SK-N-SH treated with all-trans-retinoic acid at 6 μM for 48 hours (cell line): Measurements from ENCODE around the gene STPG1.

Experiments used
- ATAC-seq: fragments of 200-7000 bp; cut with Tn5 transposase; 3 replicates; pipeline ENCODE4 v1.9.1; 2020; ENCODE audit warnings: mild to moderate bottlenecking, moderate library complexity
- ARNTL ChIP-seq: fragments of 450-650 bp; formaldehyde crosslinking; IDR thresholded peaks from 2 replicates; pipeline ENCODE4 v1.5.0; 2020; ENCODE audit warnings: low read depth, mild to moderate bottlenecking, moderate library complexity, borderline replicate concordance
- BACH2 ChIP-seq: fragments of 250-450 bp; sonication (Bioruptor Pico); IDR thresholded peaks from 2 replicates; pipeline ENCODE4 v1.9.0; 2021; ENCODE audit warnings: mild to moderate bottlenecking, borderline replicate concordance
- CREB5 ChIP-seq: fragments of 250-450 bp; sonication (Bioruptor Pico); IDR thresholded peaks from 2 replicates; pipeline ENCODE4 v1.5.1; 2020; ENCODE audit warnings: low read depth, mild to moderate bottlenecking, moderate library complexity
- CSDC2 ChIP-seq: fragments of 250-450 bp; sonication (Bioruptor Pico); IDR thresholded peaks from 2 replicates; pipeline ENCODE4 v1.5.0; 2020; ENCODE audit warnings: mild to moderate bottlenecking, moderate library complexity
- CSRNP3 ChIP-seq: fragments of 250-450 bp; sonication (Bioruptor Pico); IDR thresholded peaks from 2 replicates; pipeline ENCODE4 v1.5.1; 2021; ENCODE audit warnings: mild to moderate bottlenecking, moderate library complexity
- OSR1 ChIP-seq: fragments of 250-450 bp; sonication (Bioruptor Pico); IDR thresholded peaks from 2 replicates; pipeline ENCODE4 v1.8.0; 2022; ENCODE audit warnings: moderate library complexity, mild to moderate bottlenecking, inconsistent platforms
- PATZ1 ChIP-seq: fragments of 250-450 bp; sonication (Bioruptor Pico); IDR thresholded peaks from 2 replicates; pipeline ENCODE4 v1.8.0; 2020; ENCODE audit warnings: mild to moderate bottlenecking, moderate library complexity, borderline replicate concordance
- POU6F1 ChIP-seq: fragments of 250-450 bp; sonication (Bioruptor Pico); IDR thresholded peaks from 2 replicates; pipeline ENCODE4 v1.8.0; 2021; ENCODE audit warnings: low read depth, mild to moderate bottlenecking, moderate library complexity, borderline replicate concordance
- RARB ChIP-seq: fragments of 250-450 bp; sonication (Bioruptor Pico); IDR thresholded peaks from 2 replicates; pipeline ENCODE4 v1.8.0; 2021; ENCODE audit warnings: mild to moderate bottlenecking, moderate library complexity
- SNAI2 ChIP-seq: fragments of 250-450 bp; sonication (Bioruptor Pico); IDR thresholded peaks from 2 replicates; pipeline ENCODE4 v1.5.0; 2020; ENCODE audit warnings: mild to moderate bottlenecking, moderate library complexity
- TCF4 ChIP-seq: fragments of 250-450 bp; sonication (Bioruptor Pico); IDR thresholded peaks from 2 replicates; pipeline ENCODE4 v1.8.0; 2021; ENCODE audit warnings: mild to moderate bottlenecking, moderate library complexity, borderline replicate concordance
- TOX ChIP-seq: fragments of 250-450 bp; sonication (Bioruptor Pico); IDR thresholded peaks from 2 replicates; pipeline ENCODE4 v1.8.0; 2021; ENCODE audit warnings: mild to moderate bottlenecking, moderate library complexity, borderline replicate concordance
- TSHZ2 ChIP-seq: fragments of 250-450 bp; sonication (Bioruptor Pico); IDR thresholded peaks from 2 replicates; pipeline ENCODE4 v1.5.0; 2020; ENCODE audit warnings: mild to moderate bottlenecking, moderate library complexity
- ZC3H10 ChIP-seq: fragments of 250-450 bp; sonication (Bioruptor Pico); IDR thresholded peaks from 2 replicates; pipeline ENCODE4 v1.5.1; 2021; ENCODE audit warnings: mild to moderate bottlenecking, moderate library complexity
- ZFP3 ChIP-seq: fragments of 250-450 bp; sonication (Bioruptor Pico); IDR thresholded peaks from 2 replicates; pipeline ENCODE4 v1.5.0; 2020; ENCODE audit warnings: mild to moderate bottlenecking, moderate library complexity
- ZFP30 ChIP-seq: fragments of 450-650 bp; formaldehyde crosslinking; IDR thresholded peaks from 2 replicates; pipeline ENCODE4 v1.5.0; 2022; ENCODE audit warnings: mild to moderate bottlenecking, moderate library complexity
- ZNF565 ChIP-seq: fragments of 450-650 bp; formaldehyde crosslinking; conservative IDR thresholded peaks from 2 replicates; pipeline ENCODE4 v1.5.0; 2020; ENCODE audit warnings: low read depth, mild to moderate bottlenecking, moderate library complexity
- ZNF70 ChIP-seq: fragments of 450-650 bp; formaldehyde crosslinking; IDR thresholded peaks from 2 replicates; pipeline ENCODE4 v1.5.0; 2020; ENCODE audit warnings: mild to moderate bottlenecking, moderate library complexity
- ZNF8 ChIP-seq: fragments of 450-650 bp; formaldehyde crosslinking; IDR thresholded peaks from 2 replicates; pipeline ENCODE4 v1.5.0; 2020; ENCODE audit warnings: mild to moderate bottlenecking, moderate library complexity

The STPG1 gene

GRCh38 chr1:24374891-24375786 lies 38.4 kb downstream of the STPG1 start (continued):
- TF ChIP-seq CSDC2 (no peak), TCF4 (CRISPR knock-in tag) (no peak), ZNF565 (CRISPR knock-in tag) (no peak)

- ATAC-seq, result no peak
- no peak for TF ChIP-seq OSR1
- TF ChIP-seq CSRNP3 (CRISPR knock-in tag), result no peak
- no peak for TF ChIP-seq TCF4 (CRISPR knock-in tag)
- TF ChIP-seq ZFP30, result no peak
- TF ChIP-seq ZC3H10, result no peak
- TF ChIP-seq POU6F1 (CRISPR knock-in tag), result no peak
- no peak for TF ChIP-seq CSDC2
- no peak for TF ChIP-seq PATZ1 (CRISPR knock-in tag)
- no peak for TF ChIP-seq RARB (CRISPR knock-in tag)
- TF ChIP-seq TOX (CRISPR knock-in tag), result no peak
- TF ChIP-seq CREB5 (CRISPR knock-in tag), result no peak
- no peak for TF ChIP-seq TSHZ2 (CRISPR knock-in tag)
- TF ChIP-seq BACH2, result no peak
- TF ChIP-seq ZNF8 (CRISPR knock-in tag), result no peak
- TF ChIP-seq, all 23 proteins: peak for 0
Measured at GRCh38 chr1:24373710-24374109, 39.9 kb downstream of the STPG1 start.

GRCh38 chr1:24373044-24373443 lies 40.5 kb downstream of the STPG1 start:
- no peak for ATAC-seq
- TF ChIP-seq CREB5 (CRISPR knock-in tag) (no peak), ZNF70 (CRISPR knock-in tag) (no peak), SNAI2 (no peak), ARNTL (CRISPR knock-in tag) (no peak), ZFP3 (CRISPR knock-in tag) (no peak), POU6F1 (CRISPR knock-in tag) (no peak), PATZ1 (CRISPR knock-in tag) (no peak), TOX (CRISPR knock-in tag) (no peak), TCF4 (CRISPR knock-in tag) (no peak), CSRNP3 (CRISPR knock-in tag) (no peak), ZC3H10 (no peak), CSDC2 (no peak), OSR1 (no peak), RARB (CRISPR knock-in tag) (no peak)
